OCI-M1 (cell line): ENCODE measurements around the gene GSDME.

Experiments used
- DNase-seq: peaks from one replicate; lab custom pipeline; 2025; lab: John Stamatoyannopoulos, UW

GSDME gene

GRCh38 chr7:24705461-24705954, 51.8 kb downstream of the GSDME start:
- no peak for DNase-seq

GRCh38 chr7:24704311-24704710, 53.0 kb downstream of the GSDME start:
- no peak for DNase-seq

- no peak for DNase-seq
Measured at GRCh38 chr7:24703296-24703695, 54.0 kb downstream of the GSDME start.

GRCh38 chr7:24702755-24703154, 54.5 kb downstream of the GSDME start:
- no peak for DNase-seq

- DNase-seq = no peak
Measured at GRCh38 chr7:24701261-24702235, 55.7 kb downstream of the GSDME start.

- peak; percentile 7 for DNase-seq
Measured at GRCh38 chr7:24700521-24701260, 56.6 kb downstream of the GSDME start.

GRCh38 chr7:24698531-24699266, 58.6 kb downstream of the GSDME start:
- DNase-seq = no peak

GRCh38 chr7:24697416-24697815, 59.8 kb downstream of the GSDME start:
- no peak for DNase-seq

GRCh38 chr7:24692592-24692991, 64.7 kb downstream of the GSDME start:
- no peak for DNase-seq

GRCh38 chr7:24690251-24690650, 67.0 kb downstream of the GSDME start:
- no peak for DNase-seq

GRCh38 chr7:24685708-24686107, 71.6 kb downstream of the GSDME start:
- no peak for DNase-seq

GRCh38 chr7:24670782-24671181, 86.5 kb downstream of the GSDME start:
- DNase-seq = no peak

- peak; percentile 71 for DNase-seq
Measured at GRCh38 chr7:24669971-24670591, 87.2 kb downstream of the GSDME start.

- DNase-seq = peak; percentile 30
Measured at GRCh38 chr7:24668927-24669635, 88.2 kb downstream of the GSDME start.

- DNase-seq = peak; percentile 74
Measured at GRCh38 chr7:24665564-24666294, 91.5 kb downstream of the GSDME start.

- no peak for DNase-seq
Measured at GRCh38 chr7:24660546-24660945, 96.7 kb downstream of the GSDME start.

GRCh38 chr7:24659505-24659904, 97.8 kb downstream of the GSDME start:
- no peak for DNase-seq

GRCh38 chr7:24657980-24658379, 99.3 kb downstream of the GSDME start:
- no peak for DNase-seq

- no peak for DNase-seq
Measured at GRCh38 chr7:24656608-24657007, 100.7 kb downstream of the GSDME start.

- DNase-seq = no peak
Measured at GRCh38 chr7:24654305-24654704, 103.0 kb downstream of the GSDME start.
